NCI-H2171 (cell line): ENCODE data around the gene MRPL20.
"Not testable (repeated sequence)": the region's sequence is repeated elsewhere in the genome, so short reads cannot be mapped to it uniquely, and the experiment has no call there.

ENCODE experiments used
- DNase-seq: peaks from one replicate; lab custom pipeline; 2025; lab: John Stamatoyannopoulos, UW

Gene MRPL20

DNA sequence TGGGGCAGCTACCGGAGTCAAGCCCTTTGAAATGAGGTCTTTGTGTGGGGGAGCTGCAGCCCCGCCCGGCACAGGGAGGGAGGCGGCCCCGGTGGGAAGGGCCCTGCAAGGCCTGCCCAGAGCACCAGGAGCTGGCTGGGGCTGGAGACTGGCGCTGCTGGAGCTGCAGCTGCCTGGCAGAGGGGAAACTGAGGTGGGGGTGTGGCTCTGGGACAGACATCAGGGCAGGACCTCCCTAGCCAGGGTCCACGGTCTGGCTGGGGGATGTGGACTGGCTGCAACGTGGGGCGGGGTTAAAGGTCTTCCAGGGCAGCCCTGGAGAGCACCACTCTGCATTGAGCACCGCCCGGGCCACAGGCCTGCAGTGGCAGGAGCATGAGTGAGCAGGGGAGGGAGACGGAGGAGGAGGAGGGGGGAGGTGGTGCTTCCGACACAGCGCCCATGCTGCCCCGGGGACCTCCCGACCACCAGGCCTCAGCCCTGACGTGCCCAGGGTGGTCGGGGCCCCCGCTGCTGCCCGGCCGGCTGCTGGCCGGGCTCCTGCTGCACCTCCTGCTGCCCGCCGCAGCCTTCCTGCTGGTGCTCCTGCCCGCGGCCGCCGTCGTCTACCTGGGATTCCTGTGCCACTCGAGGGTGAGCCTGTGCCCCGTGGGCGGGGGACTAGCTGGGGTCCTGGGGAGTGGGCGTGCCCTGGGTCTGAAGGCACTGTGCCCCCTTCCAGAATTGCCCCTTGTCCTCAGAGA lies 18.8 kb upstream of the MRPL20 start:
- peak; percentile 31 for DNase-seq

DNA sequence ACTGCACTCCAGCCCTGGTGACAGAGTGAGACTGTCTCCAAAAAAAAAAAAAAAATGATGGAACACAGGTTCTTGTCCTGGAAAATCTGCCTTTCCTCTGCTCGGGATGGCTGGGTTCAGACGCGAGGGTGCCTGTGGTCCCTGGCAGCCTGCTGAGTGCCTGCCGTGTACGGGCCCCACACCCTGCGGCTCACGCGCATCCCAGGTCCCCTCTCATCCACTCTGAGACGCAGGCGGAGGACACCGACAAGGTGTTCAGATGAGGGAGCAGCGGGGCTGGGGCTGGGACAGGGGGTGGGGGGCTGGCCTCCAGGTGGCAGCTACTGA lies 18.3 kb upstream of the MRPL20 start:
- no peak for DNase-seq

DNA sequence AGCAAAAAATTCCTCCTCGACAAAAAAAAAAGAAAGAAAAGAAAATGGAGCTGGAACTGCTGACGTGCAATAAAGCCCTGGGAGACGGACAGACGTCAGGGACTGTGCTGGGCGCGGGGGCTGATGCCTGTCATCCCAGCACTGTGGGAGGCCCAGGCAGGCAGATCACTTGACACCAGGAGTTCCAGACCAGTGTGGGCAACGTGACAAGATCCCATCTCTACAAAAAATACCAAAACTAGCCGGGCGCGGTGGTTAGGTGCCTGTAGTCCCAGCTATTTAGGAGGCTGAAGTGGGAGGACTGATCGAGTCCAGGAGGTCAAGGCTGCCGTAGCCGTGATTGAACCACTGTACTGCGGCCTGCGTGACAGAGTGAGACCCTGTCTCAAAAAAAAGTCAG lies 17.6 kb upstream of the MRPL20 start:
- DNase-seq = no peak

DNA sequence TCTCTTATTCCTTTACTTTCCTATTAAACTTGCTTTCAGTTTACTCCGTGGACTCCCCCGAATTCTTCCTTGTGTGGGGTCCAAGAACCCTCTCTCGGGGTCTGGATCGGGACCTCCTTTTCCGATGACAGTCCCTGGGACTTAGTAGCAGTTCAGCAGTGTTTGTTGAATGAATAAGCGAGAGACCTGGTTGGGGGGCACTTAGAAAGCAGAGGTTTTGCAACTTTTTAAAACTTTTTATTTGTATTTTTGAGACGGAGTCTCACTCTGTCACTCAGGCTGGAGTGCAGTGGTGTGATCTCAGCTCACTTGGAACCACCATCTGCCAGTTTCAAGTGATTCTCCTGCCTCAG lies 16.1 kb upstream of the MRPL20 start:
- no peak for DNase-seq

DNA sequence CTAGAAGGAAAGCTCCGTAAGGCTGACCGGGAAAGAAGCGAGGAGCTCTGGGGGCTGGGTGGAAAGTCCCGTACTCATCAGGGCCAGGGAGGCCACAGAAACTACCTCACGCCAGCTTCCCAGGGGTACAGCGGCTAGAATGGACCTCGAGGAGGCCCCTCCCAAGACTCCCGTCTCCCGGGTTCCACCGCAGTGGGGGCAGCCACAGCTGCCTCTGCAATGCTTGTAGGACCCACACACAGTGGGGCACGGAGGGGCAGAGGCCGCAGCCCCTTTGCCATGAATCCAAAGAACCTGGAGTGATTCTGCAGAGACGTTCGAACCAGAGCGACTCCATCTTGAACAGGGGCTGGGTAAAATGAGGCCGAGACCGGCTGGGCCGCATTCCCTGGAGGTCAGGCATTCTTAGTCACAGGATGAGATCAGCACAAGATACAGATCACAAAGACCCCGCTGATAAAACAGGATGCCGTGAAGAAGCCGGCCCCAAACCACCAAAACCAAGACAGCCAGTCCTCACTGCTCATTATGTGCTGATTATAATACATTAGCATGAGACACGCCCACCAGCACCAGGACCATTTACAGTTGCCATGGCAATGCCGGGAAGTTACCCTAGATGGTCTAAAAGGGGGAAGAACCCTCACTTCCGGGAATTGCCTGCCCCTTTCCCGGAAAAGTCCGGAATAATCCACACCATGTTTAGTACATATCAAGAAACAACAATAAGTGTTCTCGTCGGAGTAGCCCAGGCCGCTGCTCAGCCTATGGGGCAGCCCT lies 15.6 kb upstream of the MRPL20 start:
- DNase-seq = no peak

DNA sequence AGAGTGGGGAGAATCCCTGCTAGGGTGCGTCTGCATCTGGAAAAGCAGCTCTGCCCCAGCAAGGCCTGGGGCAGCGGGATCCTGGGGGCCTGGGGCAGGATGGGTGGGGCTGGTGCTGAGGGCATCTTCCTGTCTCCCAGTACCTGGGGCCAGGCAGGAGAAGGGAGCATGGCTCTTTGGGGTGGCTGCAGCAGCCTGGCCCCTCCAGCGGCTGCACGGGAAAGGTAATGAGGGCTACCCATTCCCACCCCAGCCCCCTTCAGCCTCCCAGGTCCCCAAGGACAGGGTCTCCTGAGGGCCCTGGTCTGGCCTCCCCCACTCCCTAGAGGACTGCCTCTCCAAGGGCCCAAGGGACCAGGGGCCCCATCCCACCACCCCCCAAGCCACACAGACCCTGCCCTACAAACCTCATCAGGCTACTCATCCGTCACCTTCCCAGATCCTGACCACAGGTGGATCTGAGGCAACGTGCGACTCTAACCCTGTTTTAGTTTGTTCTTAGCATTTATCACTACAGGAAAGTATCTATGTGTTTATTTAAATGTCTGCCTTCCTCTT lies 14.9 kb upstream of the MRPL20 start:
- DNase-seq = no peak

DNA sequence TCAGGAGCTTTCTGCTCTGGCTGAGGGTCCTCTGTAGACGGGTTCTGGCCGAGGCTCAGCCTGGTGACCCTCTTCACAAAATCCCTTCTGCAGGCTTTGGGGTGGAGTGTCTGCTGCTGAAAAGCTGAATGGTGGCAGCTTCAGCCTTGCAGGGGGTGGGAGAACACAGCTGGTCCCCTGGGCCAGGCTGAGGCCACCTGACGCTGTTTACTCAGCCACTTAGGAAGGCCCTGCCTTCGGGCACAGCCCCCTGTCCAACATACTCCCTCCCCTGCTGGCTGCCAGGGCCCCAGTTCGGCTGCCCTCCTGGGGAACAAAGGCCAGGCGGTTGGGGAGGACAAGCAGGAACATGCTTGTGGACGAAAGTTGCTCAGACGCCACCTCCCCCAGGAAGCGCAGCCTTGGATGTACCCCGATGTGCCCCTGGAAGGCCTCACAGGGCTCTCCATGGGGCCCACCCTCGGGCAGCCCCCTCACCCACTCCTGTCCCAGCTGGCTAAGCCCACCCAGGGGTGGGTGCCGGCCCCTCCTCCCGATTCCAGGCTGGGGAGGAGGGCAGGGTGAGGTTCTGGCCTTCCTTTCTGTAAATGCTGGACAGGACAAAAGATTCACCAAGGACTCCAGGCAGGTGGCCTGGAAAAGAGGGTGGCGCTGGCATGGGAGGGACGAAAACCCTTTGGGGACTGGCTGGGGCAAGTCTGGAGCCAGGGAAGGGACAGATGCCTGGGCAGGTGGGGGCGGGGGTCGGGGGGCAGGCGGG lies 14.2 kb upstream of the MRPL20 start, which contains the start of gene ANKRD65:
Gene ANKRD65 (minus strand): TSS at position 130 of the 760 bp plus-strand sequence. CDS start 271 bp downstream, outside the sequence.
- DNase-seq = peak; percentile 60

DNA sequence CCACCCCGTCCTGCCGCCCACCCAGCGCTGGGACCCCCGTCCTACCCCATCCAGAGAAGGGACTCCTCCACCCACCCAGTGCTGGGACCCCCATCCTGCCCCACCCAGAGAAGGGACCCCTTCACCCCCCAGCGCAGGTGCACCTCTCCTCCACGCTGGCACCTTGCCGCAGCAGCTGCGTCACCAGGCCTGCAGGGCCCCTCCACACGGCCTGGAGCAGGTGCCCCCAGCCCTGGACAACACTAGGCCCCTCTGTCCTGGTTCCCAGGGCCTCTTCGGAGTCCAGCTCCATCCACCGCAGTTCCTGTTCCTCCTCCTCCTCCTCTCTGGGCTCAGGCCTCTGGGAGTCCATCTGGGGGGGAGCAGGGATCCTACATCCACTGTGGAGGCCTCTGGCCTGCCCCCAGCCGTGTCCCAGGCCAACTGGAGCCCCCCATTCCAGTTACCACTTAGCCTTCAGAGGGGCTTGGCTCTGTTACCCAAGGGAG lies 13.6 kb upstream of the MRPL20 start:
- no peak for DNase-seq

DNA sequence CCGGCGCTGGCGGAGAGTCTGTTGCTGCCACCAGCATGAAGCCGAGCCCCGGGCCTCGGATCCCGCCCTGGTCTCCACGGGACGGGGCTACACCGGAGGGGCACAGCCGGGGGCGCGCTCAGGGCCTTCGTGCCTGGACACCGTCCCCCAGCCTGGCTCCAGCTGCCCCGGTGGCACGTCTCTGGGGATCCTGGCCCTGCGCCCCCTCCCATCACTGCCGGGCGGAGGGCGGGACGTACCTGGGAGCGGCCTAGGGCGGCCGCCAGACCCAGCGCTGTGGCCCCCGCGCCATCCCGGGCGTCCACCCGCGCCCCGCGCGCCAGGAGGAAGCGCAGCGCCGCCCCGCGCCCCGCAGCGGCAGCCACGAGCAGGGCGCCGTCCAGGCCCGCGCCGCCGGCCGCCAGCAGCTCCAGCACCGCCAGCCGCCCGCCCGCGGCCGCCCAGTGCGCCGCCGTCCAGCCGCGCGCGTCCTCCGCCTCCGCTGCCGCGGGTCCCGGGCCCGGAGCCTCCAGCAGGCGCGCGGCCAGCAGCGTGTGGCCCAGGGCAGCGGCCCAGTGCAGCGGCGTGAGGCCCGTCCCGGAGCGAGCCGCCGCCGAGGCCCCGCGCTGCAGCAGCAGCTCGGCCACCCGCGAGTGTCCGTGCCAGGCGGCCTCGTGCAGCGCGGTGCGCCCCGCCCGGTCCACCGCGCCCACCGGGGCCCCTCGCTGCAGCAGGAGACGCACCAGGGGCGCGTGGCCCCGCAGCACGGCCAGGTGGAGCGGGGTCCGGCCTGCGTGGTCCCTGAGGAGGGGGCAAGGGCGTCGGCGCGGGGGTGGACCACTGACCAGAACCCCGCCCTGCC lies 12.9 kb upstream of the MRPL20 start:
- no peak for DNase-seq

DNA sequence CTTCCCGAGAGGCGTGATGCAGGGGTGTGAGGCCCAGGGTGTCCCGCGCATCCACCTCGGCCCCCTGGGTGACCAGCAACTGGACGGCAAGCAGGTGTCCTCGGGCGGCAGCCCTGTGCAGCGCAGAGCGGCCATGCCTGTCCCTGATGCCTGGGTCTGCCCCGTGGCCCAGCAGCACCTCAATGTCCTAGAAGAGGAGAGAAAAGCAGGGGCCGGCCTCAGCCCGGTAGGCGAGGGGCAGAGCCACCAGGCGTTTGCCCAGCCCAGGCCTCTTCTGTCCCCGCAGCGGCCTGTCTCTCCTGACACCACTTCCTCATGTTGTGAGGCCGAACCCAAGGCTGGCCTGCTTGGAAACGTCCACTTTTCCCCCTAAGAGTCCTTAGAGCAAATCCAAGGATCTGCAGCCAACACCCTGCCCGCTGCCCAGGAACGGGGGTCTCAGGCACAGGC lies 12.3 kb upstream of the MRPL20 start:
- DNase-seq = no peak

DNA sequence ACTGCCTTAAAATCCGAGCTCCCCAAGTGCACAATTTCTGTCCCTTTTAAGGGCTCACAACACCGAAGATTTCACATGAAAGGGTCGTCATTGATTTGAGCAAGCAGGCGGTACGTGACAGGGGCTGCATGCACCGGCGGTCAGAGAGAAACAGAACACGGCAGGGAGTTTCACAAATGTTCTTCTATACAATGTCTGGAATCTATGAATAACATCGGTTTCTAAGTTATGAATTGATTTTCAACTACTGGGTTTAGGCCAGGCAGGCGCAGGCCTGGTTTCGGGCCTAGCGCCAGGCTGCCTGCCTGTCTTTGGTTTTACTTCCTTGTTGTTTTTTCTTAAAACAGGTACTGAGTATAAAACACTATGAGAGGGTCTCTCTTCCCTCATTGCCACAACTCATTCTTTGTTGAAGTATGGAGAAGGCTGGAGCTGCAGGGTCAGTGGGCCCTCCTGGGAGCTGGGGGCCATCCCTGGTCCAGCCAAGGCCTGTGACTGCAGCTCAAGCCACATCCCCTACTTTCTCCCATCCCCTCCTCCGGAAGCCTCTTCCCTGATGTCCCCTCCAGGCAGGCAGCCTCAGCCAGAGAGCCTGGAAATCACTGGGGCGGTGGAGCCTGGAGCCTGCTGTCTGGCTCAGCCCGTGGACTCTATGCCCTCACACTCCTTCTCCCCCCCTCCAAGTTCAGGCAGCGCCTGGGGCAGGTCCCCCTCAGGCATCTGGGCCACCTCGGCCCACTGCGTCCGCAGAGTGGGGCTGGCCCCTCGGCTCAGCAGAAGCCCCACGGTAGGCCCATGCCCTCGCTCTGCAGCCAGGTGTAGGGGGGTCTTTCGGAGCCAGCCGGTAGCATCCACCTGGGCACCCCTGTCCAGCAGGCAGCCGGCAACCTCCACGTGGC lies 11.6 kb upstream of the MRPL20 start:
- no peak for DNase-seq

DNA sequence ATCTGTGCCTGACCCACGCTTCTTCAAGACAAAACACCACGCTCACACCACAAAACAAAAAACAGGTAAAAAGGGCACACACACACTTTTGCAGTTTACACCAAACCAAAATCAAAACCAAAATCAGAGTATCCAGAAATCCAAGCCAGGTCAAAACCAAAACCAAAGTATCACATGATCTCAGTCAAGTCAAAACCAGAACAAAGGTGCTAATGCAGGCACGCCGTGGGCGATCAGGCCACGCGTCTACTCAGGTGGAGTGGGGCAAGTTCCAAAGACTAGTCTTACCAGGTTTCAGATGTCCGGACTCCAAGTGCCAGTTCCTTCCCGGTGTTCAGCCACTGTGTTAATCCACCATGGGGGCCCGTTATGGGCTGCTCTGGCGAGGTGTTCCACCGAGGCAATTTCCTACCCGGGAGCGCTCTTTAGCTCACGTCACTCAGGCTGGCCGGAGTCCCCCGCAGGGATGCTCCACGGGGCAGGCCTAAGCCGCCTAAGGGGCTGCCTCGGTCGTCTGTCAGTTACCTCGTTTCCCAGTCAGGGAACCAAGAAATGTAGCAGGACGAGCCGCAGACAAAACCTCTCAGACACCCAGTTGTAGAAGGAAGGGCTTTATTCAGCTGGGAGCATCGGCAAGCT lies 10.9 kb upstream of the MRPL20 start:
- not testable (repeated sequence) for DNase-seq

DNA sequence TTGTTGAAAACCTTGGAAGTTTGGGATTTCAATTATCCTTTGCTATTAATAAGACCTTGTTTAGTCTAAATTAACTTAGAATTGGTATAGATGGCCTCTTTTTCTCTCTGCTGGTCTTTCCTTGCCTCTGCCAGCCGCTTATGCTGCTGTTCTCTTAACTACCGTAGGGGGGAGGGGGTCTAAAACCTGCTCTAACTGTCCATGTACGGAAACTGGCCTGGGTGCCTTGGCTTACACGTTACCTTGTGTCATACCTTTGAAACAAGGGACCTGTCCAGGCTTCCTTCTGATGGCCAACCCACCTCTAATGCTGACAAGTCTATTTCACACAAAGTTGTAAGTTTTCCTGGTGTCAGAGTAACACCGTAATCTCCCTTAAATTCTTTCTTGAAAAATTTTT lies 10.3 kb upstream of the MRPL20 start:
- DNase-seq = not testable (repeated sequence)

DNA sequence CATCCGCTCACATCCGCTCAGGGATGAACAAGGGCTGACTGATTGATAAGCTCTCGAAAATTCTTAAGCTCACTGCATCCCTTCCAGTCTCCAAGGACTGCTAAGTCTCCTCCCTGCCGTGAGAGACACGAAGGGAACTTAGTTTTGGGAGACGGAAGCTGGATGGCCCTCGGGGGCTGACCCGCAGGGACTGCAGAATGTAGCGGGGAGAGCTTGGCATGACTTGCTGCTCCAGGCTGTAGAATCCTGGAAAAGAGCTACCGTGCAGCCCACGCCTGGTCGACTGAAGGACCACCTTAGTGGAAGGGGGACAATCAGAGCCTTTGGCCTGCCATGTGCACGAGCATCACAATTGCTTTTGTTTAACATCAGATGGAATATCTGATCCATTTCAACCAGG lies 8.7 kb upstream of the MRPL20 start:
- no peak for DNase-seq

DNA sequence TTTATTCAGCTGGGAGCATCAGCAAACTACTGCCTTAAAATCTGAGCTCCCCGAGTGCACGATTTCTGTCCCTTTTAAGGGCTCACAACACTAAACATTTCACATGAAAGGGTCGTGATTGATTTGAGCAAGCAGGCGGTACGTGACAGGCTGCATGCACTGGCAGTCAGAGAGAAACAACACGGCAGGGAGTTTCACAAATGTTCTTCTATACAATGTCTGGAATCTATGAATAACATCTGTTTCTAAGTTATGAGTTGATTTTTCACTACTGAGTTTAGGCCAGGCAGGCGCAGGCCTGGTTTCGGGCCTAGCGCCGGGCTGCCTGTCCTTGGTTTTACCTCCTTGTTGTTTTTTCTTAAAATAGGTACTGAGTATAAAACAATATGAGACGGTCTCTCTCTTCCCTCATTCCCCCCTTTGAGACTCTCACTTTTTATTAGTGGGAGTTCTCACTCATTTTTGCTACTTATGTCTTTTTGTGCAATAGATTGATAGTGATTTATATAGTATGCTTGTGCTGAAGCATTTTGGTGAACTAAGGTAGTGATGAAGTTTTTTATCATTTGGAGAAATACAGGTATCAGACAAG lies 5.3 kb upstream of the MRPL20 start:
- not testable (repeated sequence) for DNase-seq

DNA sequence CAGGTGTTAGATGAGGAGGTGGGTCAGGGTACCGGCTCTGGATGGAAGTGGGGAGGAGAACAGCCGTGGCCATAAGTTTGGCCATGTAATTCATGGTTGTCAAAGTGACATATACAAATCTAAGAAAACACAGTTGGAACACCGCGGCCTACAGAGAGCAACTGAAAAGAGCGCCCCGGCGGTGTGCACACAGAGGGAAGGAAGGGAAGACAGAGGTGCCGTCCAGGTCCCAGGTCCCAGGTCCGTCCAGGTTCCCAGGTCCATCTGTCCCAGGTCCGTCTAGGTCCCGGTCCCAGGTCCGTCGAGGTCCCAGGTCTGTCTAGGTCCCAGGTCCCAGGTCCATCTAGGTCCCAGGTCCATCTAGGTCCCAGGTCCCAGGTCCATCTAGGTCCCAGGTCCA lies 4.5 kb upstream of the MRPL20 start:
- DNase-seq = no peak

DNA sequence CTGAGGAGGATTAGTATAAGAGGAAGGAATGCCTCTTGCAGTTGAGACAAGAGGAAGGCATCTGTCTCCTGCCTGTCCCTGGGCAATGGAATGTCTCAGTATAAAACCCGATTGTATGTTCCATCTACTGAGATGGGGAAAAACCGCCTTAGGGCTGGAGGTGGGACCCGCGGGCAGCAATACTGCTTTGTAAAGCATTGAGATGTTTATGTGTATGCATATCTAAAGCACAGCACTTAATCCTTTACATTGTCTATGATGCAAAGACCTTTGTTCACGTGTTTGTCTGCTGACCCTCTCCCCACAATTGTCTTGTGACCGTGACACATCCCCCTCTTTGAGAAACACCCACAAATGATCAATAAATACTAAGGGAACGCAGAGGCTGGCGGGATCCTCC lies 3.1 kb upstream of the MRPL20 start:
- not testable (repeated sequence) for DNase-seq

DNA sequence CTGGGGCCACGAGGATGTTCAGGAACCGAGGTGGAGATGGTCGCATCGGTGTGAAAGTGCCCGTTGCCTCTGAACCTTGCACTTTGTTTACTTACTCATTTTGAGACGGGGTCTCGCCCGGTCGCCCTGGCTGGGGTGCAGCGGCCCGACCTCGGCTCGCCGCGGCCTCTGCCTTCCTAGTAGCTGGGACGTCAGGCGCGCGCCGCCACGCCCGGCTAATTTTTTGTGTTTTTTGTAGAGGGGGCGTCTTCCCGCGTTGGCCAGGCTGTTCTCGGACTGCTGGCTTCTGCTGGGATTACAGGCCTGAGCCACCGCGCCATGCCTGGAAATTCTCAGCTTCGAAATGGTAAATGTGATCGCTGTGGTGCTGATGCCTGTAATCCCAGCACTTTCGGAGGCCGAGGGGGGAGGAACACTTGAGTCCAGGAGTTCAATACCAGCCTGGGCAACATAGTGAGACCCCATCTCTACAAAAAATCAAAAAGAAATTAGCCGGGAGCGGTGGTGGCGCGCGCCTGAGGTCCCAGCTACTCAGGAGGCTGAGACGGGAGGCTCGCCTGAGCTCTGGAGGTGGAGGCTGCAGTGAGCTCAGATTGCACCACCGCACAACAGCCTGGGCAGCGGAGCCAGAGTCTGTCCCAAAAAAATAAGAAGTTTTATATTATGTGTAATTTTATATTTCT lies 684 bp upstream of the MRPL20 start:
- no peak for DNase-seq
